Stimulated activated CD8-positive, alpha-beta memory T cell treated with anti-CD3 and anti-CD28 coated beads, Interleukin-15, amount 100 ng/mL, for 48 hours (primary cell): ENCODE results near the gene MEIOC.
"Not testable (repeated sequence)": the region's sequence is repeated elsewhere in the genome, so short reads cannot be mapped to it uniquely, and the experiment has no call there.

Experiments used
- DNase-seq, 2 donors: peaks; one replicate each; pipeline ENCODE4 v3.0.0-alpha.2; 2020; ENCODE audit warnings: low read depth in 2 of 2

The MEIOC gene

DNA sequence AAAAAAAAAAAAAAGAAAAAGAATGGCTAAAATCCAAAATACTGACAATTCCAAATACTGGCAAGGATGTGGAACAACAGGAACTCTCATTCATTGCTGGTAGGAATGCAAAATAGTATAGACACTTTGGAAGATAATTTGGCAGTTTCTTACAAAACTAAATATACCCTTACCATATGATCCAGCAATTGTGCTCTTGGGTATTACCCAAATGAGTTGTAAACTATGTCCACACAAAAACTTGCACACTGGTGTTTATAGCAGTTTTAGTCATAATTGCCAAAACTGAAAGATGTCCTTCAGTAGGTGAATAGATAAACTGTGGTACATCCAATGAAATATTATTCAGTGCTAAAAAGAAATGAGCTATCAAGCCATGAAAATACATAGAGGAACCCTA lies 8.5 kb upstream of the MEIOC start:
- DNase-seq = no peak

DNA sequence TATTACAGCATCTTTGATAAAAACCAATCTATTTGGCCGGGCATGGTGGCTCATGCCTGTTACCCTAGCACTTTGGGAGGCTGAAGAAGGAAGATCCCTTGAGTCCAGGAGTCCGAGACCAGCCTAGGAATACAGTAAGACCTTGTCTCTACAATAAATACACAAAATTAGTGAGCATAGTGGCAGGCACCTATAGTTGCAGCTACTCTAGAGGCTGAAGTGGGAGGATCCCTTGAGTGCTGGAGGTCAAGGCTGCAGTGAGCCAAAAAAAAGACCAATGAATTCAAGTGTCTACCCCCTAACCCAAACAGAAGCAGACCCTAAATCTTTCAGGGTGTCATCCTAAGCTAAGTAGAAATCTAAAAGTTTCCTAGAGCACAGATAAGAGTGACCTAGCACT lies 7.3 kb upstream of the MEIOC start:
- no peak for DNase-seq

DNA sequence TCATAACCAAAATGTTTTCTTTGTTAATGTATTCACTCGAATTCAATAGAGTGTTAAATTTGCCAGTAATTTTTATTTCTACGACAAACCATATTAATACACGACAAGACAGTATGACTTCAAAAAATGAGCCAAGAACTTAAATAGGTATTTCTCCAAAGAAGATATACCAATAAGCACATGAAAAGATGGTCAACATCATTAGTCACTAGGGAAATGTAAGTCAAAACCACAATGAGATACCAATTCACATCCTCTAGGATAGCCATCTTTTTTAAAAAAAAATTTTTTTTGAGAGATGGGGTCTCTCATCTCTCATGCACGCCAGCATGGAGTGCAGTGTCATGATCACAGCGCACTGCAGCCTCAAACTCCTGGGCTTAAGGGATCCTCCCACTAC lies 5.0 kb upstream of the MEIOC start:
- no peak for DNase-seq

DNA sequence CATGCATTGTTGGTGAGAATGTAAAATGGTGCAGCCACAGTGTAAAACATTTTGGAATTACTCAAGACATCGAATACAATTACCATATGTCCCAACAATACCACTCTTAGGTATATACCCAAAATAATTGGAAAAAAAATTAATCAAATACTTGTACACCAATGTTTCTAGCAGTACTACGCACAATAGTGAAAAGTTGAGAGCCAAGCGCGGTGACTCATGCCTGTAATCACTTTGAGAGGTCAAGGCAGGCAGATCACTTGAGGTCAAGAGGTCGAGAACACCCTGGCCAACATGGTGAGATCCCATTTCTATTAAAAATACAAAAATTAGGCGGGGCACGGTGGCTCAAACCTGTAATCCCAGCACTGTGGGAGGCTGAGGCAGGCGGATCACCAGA lies 3.5 kb upstream of the MEIOC start:
- no peak for DNase-seq

DNA sequence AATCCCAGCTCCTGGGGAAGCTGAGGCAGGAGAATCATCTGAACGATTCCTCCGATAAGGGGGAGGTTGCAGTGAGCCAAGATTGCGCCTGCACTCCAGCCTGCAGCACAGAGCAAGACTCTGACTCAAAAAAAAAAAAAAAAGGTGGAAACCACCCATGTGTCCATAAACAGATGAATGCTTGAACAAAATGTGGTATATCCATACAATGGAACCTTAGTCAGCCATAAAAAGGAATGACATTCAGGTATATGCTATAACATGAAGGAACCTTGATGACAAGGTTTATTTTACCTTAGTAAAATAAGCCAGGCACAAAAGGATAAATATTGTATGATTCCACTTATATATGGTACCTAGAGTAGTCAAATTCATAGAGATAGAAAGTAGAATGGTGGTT lies 2.9 kb upstream of the MEIOC start:
- DNase-seq = no peak

DNA sequence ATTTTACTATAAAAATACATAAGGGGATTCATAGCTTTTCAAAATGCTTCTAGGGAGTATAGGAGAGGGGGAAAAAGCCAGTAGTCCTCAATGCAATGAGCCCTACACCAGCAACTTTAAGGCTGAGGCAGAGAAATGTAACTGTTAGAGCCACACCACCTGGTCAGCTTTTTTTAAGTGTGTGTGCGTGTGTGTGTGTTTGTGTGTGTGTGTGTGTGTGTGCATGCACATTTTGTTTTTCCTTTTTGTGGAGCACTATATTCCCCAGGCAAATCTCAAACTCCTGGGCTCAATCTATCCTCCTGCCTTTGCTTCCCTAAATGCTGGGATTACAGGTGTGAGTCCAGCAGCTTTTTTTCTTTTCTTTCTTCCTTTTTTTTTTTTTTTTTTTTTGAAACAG lies 2.3 kb upstream of the MEIOC start:
- DNase-seq = no peak

DNA sequence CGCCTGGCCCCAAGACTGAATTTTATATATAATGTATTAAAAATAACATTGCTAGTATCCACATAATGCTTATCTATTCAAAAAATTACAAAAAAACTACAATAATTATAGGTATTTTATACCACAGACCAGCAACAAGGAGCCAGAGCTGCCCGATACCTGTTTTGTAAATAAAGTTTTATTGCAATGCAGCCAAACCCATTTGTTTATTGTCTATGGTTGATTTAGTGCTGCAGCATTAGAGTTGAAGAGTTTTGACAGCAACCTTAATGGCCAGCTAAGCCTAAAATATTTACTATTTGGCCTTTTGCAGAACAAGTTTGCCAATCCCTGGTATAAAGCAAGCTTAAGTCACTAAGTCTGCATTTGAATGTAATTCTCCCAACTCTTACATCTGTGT lies 5.6 kb downstream of the MEIOC start:
- no peak for DNase-seq

DNA sequence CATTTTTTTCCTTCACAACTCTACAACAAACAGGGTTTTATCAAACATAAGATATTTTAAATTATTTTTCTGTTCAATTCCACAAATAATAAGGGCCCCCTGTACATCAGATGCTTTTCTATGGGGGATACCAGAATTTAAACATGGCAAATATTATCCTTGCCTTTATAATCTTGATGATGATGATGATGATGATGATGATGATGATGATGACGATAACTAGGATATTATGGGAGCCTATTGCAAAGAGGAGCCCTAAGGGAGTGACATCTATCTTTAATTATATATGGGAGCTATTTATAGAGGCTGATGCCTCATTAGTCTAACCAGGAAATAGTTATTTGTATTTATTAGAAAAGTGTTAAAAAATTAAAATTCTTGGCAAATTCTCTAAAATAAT lies 6.8 kb downstream of the MEIOC start:
- no peak for DNase-seq

DNA sequence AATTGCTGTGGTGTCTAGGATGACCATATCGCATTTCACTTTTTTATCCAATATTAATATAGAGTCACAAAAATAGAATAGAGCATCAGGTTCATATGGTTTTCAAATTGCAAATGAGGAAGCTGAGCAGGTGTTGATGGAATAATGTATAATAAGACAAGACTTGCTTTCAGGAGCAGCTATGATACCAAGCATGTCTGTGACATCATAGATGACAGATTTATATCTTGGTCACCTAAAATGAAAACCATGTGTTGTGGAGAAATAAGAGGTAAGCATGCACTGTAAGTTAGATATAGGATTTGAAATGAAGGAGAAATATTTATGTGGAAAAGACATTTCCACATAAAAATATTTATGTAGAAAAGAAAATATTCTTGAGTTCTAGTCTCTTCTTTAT lies 8.6 kb downstream of the MEIOC start:
- no peak for DNase-seq

DNA sequence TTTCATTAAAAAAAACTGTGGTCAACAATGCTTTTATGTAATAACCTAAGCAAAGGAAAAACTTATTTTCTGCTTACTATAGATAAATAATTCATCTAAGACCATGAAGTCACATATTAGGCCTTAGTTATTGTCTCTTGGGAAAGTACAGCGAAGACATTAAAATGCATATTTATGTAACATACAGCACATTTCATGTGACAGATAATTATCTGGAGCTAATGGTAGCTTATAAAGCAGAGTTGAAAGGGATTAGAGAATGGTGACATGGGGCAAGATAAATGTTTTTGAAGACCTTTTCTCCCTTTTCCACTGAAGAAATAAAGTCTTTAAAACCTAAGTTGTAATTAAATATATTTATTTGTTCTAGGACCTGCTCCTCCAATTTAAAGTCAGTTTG lies 9.7 kb downstream of the MEIOC start:
- no peak for DNase-seq

DNA sequence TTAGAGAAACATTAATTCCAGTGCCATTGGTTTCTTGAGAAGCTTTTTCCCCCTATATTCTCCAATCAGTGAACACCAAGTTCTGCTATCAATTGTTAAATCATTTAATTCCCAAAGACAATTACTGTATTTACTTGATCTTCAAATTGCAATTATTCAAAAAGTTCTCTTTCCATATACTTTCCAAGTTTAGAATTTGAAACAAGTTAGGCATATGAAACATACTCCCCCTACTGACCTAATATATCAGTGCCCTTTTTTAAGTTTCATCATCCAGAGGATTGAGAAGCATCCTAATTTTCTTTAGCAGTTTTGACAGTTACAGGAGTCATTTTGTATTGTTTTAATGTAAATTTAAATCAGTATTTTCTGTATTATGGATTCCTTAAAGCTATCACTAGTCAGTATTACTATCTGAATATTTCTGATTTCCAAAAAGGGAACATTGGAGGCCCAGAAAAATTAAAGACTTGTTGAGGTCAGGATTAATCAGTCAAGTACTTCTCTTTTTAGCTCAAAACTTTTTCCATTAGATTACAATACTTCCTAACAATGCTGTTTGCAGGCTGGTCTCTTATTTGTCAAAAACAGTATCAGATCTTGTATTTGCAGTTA lies 16.3 kb downstream of the MEIOC start:
- DNase-seq = no peak

DNA sequence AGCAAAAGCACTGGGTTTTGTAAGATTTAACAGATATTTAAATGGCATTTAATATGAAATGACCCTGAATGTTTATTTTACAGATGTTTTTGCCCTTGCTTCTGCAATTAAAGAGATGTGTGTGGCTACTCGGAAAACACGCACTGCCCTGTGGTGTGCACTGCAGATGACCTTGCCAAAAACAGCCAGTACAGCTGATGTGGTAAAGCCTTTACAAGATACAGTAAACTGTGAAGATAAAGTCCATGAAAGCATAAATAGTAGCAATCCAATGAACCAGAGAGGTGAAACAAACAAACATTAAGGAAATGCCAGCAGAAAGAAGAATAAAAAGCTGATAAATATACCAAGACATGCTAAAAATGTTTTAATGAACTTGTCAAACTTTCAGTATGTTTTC lies 17.6 kb downstream of the MEIOC start:
- no peak for DNase-seq

DNA sequence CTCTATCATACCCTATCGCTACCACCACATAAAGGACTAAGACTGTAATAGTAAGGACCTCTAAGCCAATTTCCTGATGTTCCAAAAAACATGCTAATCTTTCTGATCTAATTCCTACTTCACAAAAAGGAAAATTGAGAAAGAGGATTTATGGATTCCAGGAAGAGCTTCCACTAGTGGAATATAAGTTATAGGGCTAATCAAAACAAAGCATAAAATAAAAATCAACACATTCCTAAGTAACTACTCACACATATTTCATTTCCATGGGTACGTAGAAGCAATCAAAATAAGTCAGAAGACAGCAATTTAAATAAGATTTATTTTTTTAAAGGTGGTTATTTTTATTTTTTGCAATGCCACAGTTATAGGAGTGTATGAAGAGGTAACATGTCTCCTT lies 20.9 kb downstream of the MEIOC start:
- no peak for DNase-seq

DNA sequence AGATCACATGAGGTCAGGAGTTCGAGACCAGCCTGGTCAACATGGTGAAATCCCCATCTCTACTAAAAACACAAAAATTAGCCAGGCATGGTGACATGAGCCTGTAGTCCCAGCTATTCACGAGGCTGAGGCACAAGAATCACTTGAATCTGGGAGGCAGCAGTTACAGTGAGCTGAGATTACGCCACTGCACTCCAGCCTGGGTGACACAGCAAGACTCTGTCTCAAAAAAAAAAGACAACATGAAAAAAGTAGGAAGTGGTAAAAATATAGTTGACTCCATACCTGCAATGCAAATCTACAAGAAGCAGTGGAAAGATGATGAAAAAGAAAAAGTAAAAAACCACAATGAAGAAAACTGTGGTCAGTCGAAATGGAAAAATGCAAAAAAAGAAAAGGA lies 27.0 kb downstream of the MEIOC start:
- not testable (repeated sequence) for DNase-seq

DNA sequence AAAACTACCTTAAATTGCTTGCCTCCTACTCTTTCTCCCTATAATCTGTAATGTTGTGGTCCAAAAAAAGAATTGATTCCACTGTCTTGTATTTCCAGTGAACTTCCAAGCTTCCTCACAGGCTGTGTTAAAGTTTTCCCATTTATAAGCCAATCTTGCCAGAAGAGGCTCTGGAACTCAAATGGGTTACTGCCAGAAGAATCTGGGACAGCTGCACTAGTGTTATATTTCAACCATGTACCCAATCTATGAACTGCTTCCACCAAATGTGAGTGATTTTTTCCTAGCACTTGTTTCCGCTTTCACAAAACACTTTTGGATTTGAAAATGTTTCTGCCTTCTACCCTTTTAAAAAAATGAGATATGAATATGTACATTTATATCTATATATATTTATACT lies 31.5 kb downstream of the MEIOC start:
- no peak for DNase-seq

DNA sequence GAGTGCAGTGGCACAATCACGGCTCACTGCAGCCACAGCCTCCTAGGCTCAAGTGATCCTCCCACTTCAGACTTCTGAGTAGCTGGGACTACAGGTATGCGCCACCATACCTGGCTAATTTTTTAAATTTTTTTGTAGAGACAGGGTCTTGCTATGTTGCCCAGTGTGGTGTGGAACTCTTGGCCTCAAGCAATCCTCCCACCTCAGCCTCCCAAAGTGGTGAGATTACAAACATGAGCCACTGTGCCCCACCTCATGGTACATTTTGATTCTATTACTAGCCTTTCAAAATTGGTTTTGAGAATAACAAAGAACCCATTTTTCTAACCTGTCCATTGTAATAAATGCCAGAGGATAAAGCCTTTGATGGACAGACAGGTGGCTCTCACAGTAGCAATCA lies 31.9 kb downstream of the MEIOC start:
- no peak for DNase-seq

DNA sequence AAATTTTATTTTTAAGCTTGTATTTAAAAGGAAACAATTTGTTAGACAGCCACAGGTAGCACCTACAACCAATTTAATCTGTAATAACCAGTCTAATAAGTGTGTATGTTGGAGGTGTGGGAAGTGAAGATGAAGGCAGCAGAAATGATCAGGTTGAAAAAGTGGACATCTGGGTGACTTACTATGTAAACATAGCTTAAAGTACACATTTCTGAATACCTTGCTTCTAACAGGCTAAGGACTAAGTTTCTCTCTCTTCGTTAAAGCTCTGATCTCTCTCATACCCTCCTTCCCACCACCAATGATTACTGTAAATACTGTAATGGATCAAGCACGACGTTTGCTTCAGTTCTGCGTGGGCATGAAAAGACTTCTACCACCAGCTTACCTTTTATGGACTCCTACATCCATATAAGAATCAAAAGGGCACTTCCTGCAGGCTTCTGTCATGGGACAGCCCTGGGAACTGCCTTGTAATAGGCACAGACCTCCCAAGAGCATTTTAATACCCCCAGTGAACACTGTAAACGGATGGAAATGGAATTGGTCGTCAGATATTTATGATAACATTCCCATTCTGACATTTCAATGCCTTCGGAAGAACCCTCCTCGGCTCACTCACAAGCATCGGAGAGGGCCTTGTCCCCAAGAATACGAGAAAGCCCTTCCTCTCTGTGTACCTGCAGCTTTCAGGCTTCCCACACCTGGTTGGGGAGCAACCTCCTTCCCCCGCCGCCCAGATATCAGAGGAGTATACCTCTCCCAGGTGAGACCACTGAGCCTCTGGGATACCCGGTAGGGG lies 32.6 kb downstream of the MEIOC start:
- no peak for DNase-seq

DNA sequence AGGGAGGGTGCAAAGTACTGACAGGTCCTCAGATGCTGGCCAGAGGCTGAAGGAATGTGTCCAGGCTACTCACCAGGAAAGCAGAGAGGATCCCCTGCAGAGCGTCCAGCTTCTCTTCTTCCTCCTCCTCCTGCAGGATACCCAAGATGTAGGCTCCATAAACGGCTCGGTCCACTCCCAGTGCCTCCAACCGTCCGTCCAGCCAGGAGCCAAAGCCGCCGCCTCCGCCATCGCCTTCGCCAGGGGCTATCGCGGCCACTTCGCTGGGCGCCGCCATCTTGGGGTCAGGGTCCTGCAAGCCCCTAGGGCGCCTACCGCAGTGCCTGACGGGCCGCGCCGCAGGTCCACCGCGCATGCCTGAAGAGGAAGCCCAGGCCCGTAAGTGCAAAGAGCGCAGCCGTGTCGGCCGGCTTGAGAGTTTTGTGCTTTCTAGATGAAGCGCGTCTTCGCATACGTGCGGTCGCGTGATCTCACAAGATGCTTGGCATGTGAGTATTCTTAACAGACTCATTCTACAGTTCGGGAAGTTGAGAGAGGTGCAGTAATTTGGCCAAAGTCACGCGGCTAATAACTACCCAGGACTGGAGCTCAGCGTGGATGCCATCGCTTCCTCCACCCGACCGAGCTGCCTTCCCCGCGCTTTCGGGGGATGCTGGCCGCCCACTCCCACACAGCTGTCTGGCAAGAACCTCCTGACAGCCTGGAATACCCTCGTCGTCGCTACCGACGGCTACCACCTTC lies 33.4 kb downstream of the MEIOC start, which contains the start of gene CCDC43:
Gene CCDC43 (minus strand): TSS at position 300 of the 741 bp plus-strand sequence. CDS start 23 bp downstream, at position 277.
- DNase-seq = peak; percentile 86 to 87

DNA sequence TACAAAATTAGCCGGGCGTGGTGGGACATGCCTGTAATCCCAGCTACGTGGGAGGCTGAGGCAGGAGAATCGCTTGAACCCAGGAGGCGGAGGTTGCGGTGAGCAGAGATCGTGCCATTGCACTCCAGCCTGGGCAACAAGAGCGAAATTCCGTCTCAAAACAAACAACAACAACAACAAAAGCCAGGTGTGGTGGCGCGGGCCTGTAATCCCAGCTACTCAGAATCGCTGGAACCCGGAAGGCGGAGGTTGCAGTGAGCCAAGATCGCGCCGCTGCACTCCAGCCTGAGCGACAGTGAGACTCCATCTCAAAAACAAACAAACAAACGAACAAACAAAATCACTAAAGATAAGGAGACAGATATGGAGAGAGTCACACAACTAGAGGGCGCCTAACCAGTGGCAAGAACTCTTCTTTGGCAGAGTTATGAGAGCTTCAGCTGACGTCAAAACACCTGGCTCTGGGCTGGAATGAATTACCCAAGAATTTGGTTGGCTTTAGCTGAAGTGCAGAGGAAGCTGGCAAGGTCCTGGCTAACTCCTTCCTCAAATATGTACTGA lies 34.6 kb downstream of the MEIOC start:
- DNase-seq = not testable (repeated sequence)

DNA sequence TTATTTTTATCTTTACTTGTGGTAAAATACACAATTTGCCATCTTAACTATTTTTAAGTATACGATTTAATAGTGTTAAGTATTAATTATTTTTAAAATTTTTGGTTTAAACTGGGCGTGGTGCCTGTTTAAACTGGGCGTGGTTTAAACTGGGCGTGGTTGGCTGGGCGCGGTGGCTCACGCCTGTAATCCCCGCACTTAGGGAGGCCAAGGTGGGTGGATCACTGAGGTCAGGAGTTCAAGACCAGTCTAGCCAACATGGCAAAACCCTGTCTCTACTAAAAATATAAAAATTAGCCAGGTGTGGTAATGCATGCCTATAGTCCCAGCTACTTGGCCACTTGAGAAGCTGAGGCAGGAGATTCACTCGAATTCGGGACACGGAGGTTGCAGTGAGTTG lies 37.3 kb downstream of the MEIOC start:
- DNase-seq = no peak

DNA sequence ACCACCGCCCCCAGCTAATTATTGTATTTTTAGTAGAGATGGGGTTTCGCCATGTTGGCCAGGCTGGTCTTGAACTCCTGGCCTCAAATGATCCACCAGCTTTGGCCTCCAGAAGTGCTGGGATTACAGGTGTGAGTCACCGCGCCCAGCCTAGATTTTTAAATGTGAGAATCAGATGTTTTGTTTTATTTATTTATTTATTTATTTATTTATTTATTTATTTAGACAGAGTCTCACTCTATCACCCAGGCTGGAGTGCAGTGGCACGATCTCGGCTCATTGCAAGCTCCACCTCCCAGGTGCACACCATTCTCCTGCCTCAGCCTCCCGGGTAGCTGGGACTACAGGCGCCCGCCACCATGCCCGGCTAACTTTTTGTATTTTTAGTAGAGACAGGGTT lies 44.0 kb downstream of the MEIOC start:
- DNase-seq = not testable (repeated sequence)

DNA sequence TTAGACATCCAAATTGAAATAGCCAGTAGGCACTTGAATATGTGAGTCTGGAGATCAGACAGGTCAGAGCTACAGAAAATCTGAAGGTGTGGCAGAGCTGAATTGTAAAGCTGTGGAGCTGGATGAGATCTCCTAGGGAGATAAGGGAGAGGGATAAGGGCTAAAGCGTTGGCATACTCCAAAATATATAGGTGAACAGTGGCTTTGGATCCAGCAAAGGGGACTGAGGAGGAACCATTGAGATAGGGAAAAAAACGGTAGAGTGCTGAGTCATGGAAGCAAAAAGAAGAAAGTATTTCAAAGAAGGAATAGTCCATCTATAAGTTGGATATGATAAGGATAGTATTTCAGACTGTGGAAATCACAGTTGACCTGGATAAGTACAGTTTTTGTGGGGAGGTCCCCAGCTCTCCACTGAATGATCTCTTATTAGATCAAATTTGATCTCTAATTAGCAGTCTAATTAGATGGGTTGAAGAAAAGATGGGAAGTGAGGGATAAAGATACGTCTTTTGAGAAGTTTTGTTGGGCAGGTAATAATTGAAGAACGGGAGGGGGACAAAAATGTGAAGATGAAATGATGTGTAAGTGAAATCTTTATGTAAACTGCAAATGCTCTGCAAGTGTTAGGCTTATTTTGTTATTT lies 51.6 kb downstream of the MEIOC start:
- DNase-seq = no peak
